Stomach (tissue), 9 donors: ENCODE results near the gene ZNF770. TPM values are rescaled to one million over a fixed set of nuclear protein-coding genes. Genes with fewer than 3 reads are reported as not detected.

ENCODE experiments used
- DNase-seq, 2 donors: peaks; one replicate each; pipeline versions ENCODE4 v3.0.0 to v3.0.0-alpha.2; 2013 to 2019
- H3K27ac ChIP-seq, 5 donors: fragments of 200-600 bp in 4 of 5; sonication (generic) in 4 of 5; one replicate each; pipeline ENCODE4 v1.5.1; 2013 to 2019; ENCODE audit warnings: mild to moderate bottlenecking in 1 of 5, moderate library complexity in 1 of 5
- H3K27me3 ChIP-seq, 3 donors: fragments of 200-600 bp; sonication (generic); one replicate each; pipeline ENCODE4 v1.5.1; 2017 to 2019; ENCODE audit warnings: mixed run types in 1 of 3
- H3K36me3 ChIP-seq, 4 donors: fragments of 200-600 bp; sonication (generic); 1 replicate in 3 of 4; 2 replicates in 1 of 4; pipeline ENCODE4 v1.5.1; 2016 to 2019
- H3K4me1 ChIP-seq, 4 donors: fragments of 200-600 bp; sonication (generic); one replicate each; pipeline ENCODE4 v1.5.1; 2016 to 2019
- H3K4me3 ChIP-seq, 4 donors: fragments of 200-600 bp; sonication (generic) in 3 of 4; one replicate each; pipeline ENCODE4 v1.5.1; 2016 to 2019; ENCODE audit warnings: mild to moderate bottlenecking in 1 of 4
- H3K9me3 ChIP-seq, 4 donors: fragments of 200-600 bp; sonication (generic); one replicate each; pipeline ENCODE4 v1.5.1; 2016 to 2019
- EP300 ChIP-seq: sonication (generic); formaldehyde crosslinking; IDR thresholded peaks from one replicate; pipeline ENCODE4 v1.6.1; 2017; ENCODE audit warnings: antibody characterized with exemption
- POLR2A ChIP-seq, 4 donors: fragments of 450-650 bp; IDR thresholded peaks; one replicate each; pipeline ENCODE4 v1.6.1; 2016; ENCODE audit warnings: antibody characterized with exemption in 4 of 4, control low read depth in 2 of 4, mild to moderate bottlenecking in 1 of 4, moderate library complexity in 1 of 4
- POLR2AphosphoS5 ChIP-seq, 3 donors: sonication (generic); formaldehyde crosslinking; IDR thresholded peaks; one replicate each; pipeline ENCODE4 v1.6.1; 2016; ENCODE audit warnings: antibody characterized with exemption in 3 of 3
- WGBS, 5 donors: extraction: QIAGEN DNeasy Blood & Tissue Kit in 3 of 5; methylation state at CpG; one replicate each; pipeline versions ENCODE4 v1.1.5 to v1.1.7; 2013 to 2018; 5-methylcytosine and 5-hydroxymethylcytosine counted together
- intact Hi-C: fragments of 100-400 bp; cut with DNase I; formaldehyde crosslinking; loops from one replicate; pipeline ENCODE4 v1.15.1; 2023; ENCODE audit warnings: low total_unique reads
- polyA plus RNA-seq, 3 donors: library from polyadenylated mRNA; stranded (reverse); fragments of 200-250 nt; gene quantifications; one replicate each; pipeline ENCODE4 v1.2.3, GENCODE V29; 2013
- total RNA-seq, 5 donors: library from RNA; depleted of rRNA; stranded (reverse); fragments of >200 nt; gene quantifications; one replicate each; pipeline versions ENCODE4 v1.1.0 to v1.2.3, GENCODE V29; 2014 to 2016
- TF ChIP-seq, protein P1 (sequence below), 7 experiments: fragments of 450-650 bp in 4 of 7; fragments of 200-600 bp in 3 of 7; sonication (generic) in 3 of 7; IDR thresholded peaks; one replicate each; pipeline ENCODE4 v1.5.1; 2016 to 2019; ENCODE audit warnings: antibody characterized with exemption in 7 of 7, control low read depth in 2 of 7, mild to moderate bottlenecking in 1 of 7
- donor health status: healthy with polysubstance abuse.
- donor health status: Bipolar disorder and iron deficiency.
- donor health status: healthy.

Gene ZNF770
- total and polyA plus RNA-seq, 8 donors, result 5.3 to 50.9 (median 8.4) TPM

DNA sequence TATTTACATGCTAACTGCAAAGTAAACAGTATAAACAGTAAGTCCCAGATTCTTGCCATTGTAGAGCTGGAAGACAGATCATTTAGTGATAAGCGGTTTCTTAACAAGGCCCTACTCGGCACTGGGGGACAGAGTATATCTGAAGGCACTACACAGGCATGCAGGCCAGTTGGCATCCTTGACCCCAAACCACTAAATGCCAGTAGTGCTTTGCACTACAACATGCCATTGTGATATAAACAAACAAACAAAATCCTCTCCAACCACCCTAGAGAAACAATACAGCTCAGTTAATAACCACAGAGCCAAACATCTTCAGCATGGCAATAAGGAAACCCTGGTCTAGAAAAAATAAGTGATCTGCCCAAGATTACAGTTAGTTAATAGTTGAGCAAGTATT lies 23.8 kb downstream of the ZNF770 start:
- no peaks in the 10 kb centered on the region for H3K27me3 ChIP-seq
- peaks cover 6 to 53% (median 43%) of the 10 kb centered on the region in 4 donors for H3K36me3 ChIP-seq
- intact Hi-C loops, result no loop called here
- TF ChIP-seq POLR2A (IDR thresholded peaks at IDR 0.05), result no peak
- no peak for TF ChIP-seq POLR2AphosphoS5 (IDR thresholded peaks at IDR 0.05)
- no peak for TF ChIP-seq EP300
- TF ChIP-seq, protein P1, sequence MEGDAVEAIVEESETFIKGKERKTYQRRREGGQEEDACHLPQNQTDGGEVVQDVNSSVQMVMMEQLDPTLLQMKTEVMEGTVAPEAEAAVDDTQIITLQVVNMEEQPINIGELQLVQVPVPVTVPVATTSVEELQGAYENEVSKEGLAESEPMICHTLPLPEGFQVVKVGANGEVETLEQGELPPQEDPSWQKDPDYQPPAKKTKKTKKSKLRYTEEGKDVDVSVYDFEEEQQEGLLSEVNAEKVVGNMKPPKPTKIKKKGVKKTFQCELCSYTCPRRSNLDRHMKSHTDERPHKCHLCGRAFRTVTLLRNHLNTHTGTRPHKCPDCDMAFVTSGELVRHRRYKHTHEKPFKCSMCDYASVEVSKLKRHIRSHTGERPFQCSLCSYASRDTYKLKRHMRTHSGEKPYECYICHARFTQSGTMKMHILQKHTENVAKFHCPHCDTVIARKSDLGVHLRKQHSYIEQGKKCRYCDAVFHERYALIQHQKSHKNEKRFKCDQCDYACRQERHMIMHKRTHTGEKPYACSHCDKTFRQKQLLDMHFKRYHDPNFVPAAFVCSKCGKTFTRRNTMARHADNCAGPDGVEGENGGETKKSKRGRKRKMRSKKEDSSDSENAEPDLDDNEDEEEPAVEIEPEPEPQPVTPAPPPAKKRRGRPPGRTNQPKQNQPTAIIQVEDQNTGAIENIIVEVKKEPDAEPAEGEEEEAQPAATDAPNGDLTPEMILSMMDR (IDR thresholded peaks at IDR 0.05), result no peak
- DNase-seq, result no peak
- 51 to 70% (median 55%) methylated on average over 2 of the region's 2 CpGs for WGBS, 5 donors
- H3K4me1 ChIP-seq, result peaks cover 18 to 50% (median 33%) of the 10 kb centered on the region in 4 donors
- no peak overlapping the region for H3K27ac ChIP-seq
- H3K4me3 ChIP-seq, result no peak overlapping the region
- no peaks in the 10 kb centered on the region for H3K9me3 ChIP-seq

DNA sequence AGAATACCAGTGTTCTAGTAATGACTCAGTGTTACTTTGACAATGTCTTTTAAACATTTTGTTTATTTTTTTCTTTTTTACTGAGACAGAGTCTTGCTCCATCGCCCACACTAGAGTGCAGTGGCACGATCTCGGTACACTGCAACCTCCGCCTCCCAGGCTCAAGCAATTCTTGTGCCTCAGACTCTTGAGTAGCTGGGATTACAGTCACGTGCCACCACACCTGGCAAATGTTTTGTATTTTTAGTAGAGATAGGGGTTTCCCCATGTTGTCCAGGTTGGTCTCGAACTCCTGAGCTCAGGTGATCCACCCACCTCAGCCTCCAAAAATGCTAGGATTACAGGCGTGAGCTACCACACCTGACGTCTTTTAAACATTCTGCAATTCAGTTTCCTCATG lies 34.2 kb downstream of the ZNF770 start:
- peaks cover 0 to 27% (median 9%) of the 10 kb centered on the region in 4 donors for H3K4me1 ChIP-seq
- no peaks in the 10 kb centered on the region for H3K27me3 ChIP-seq
- no peak for DNase-seq
- H3K27ac ChIP-seq, result no peak overlapping the region
- TF ChIP-seq, protein P1 (IDR thresholded peaks at IDR 0.05), result no peak
- TF ChIP-seq POLR2A (IDR thresholded peaks at IDR 0.05) (no peak), POLR2AphosphoS5 (IDR thresholded peaks at IDR 0.05) (no peak), EP300 (no peak)
- WGBS, 5 donors, result 83 to 93% (median 91%) methylated on average over 8 of the region's 8 CpGs
- intact Hi-C loops, result no loop called here
- H3K36me3 ChIP-seq, result peaks cover 2 to 57% (median 46%) of the 10 kb centered on the region in 4 donors
- no peak overlapping the region for H3K4me3 ChIP-seq
- H3K9me3 ChIP-seq, result no peaks in the 10 kb centered on the region

DNA sequence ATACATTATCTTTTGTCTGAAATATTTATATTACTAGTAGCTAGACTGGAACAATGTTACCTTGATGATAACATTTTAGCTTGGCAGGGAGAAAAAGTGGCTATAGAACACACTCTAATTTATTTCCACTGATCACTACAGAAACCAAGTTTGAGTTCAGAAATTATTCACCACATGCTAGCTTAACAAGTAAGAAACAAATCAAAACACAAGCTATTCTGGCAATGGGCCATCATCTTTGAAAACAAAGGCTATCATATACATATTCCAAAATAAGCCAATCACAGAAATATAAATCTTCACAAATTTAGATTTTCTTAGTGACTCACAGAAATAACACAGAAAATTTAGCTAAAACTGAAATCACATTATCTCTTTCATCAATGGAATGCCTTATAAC lies 35.6 kb downstream of the ZNF770 start:
- TF ChIP-seq, protein P1 (IDR thresholded peaks at IDR 0.05), result no peak
- TF ChIP-seq POLR2A (IDR thresholded peaks at IDR 0.05) (no peak), EP300 (no peak), POLR2AphosphoS5 (IDR thresholded peaks at IDR 0.05) (no peak)
- peaks cover 2 to 60% (median 50%) of the 10 kb centered on the region in 4 donors for H3K36me3 ChIP-seq
- H3K27ac ChIP-seq, result no peak overlapping the region
- no peak overlapping the region for H3K4me3 ChIP-seq
- H3K4me1 ChIP-seq, result peaks cover 0 to 27% (median 9%) of the 10 kb centered on the region in 4 donors
- H3K27me3 ChIP-seq, result no peaks in the 10 kb centered on the region
- no peak for DNase-seq
- intact Hi-C loops, result no loop called here
- H3K9me3 ChIP-seq, result no peaks in the 10 kb centered on the region

DNA sequence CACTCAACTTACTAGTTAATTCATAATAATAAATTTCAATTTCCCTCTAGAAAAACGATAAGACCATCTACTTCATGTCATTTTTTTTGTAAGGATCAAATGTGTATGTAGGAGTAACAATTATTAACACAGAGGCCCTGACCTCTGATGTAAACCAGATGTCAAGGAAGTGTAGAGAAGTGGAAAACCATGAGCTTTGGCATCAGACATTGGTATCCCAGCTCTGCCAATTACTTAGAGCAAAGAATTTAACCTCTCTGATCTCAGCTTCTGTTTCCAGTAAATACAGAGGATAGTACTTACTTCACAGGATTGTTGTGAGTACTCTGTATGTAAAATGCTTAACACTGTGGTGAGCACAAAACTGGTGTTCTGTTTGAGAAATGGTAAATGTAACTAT lies 36.1 kb downstream of the ZNF770 start:
- no peaks in the 10 kb centered on the region for H3K9me3 ChIP-seq
- no peak for TF ChIP-seq POLR2AphosphoS5 (IDR thresholded peaks at IDR 0.05)
- TF ChIP-seq POLR2A (IDR thresholded peaks at IDR 0.05), result no peak
- TF ChIP-seq, protein P1 (IDR thresholded peaks at IDR 0.05), result no peak
- TF ChIP-seq EP300, result no peak
- H3K27ac ChIP-seq, result no peak overlapping the region
- WGBS, 5 donors, result 24 to 41% (median 27%) methylated on average over 1 of the region's 1 CpG
- no peaks in the 10 kb centered on the region for H3K27me3 ChIP-seq
- no peak overlapping the region for H3K4me3 ChIP-seq
- intact Hi-C loops, result no loop called here
- H3K4me1 ChIP-seq, result peaks cover 0 to 22% (median 9%) of the 10 kb centered on the region in 4 donors
- H3K36me3 ChIP-seq, result peaks cover 2 to 61% (median 52%) of the 10 kb centered on the region in 4 donors
- no peak for DNase-seq
